GM18499 (cell line): ENCODE data around the gene SAMD8.
"Not testable (repeated sequence)": the region's sequence is repeated elsewhere in the genome, so short reads cannot be mapped to it uniquely, and the experiment has no call there.

Source experiments
- ATAC-seq: cut with Tn5 transposase; IDR thresholded peaks from one replicate; pipeline ENCODE4 v1.9.1; 2021; ENCODE audit warnings: moderate number of reproducible peaks; ENCODE audit not compliant: insufficient read depth, unreplicated experiment

The SAMD8 gene

DNA sequence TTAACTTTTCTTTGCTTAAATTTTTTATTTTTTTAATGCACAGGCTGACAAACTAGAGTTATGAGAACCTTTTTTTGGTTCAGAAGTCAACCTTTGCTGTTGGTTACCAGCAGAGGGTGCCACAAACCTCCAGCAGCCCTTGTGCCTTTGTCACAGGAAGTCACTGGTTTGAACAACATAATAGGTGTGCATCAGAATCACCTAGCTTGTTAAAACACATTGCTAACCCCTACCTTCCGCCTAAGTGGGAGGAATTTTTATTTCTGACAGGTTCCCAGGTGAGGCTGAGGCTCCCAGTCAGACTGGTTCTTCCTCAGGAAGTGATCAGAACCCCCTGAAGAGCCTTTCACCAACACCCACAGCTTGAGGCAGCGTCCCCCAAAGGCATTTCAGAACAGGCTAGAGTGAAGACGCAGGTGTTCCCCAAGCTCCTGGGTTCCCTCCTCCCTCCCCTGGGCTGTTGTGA lies 76.5 kb downstream of the SAMD8 start:
- no peak for ATAC-seq

DNA sequence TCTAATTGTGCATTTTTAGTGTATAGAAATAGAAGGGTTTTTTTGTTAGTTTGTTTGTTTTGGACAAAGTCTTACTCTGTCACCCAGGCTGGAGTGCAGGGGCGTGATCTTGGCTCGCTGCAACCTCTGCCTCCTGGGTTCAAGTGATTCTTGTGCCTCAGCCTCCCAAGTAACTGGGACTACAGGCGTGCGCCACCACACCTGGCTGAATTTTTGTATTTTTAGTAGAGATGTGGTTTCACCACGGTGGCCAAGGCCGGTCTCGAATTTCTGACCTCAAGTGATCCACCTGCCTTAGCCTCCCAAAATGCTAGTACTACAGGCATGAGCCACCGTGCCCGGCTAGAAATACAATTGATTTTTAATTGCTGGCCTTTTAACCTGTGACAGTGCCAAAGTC lies 77.1 kb downstream of the SAMD8 start:
- not testable (repeated sequence) for ATAC-seq

DNA sequence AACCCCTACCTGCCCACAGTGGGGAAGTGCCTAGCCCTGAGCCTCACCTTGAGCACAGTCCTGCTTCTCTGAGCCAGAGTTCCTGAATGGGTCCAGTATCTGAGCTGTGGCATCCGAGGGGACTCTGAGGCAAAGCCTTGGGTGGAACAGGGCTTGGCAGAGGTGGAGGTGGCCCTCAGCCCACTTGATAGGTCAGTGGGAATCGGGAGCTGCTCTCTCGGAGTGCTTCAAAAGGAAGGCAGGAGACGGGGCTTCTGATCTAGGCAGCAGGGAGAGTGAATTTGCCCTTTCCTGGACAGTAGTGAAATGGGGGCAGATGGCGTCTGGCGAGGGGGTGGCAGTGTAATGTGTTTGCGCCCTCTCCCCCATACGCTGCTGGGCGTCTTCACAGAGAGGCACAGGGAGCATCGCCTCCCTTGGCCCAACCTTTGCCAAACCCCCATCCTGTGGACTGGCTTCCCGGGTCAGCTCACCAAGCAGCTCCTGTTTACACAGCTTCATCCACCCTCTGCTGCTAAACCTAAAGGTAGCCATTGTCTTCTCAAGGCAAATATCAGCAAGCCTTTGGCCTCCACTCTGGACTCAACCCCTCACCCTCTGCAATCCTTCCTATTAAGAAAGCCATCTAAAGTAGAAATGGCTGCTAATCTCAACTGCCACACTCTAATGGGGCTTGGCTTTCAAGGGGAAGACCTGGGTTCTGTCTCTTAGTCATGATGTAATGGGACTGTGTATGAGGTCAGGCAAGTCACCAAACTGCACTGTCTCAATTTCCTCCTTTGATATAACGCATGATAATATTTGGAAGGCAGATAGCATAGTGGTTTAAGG lies 78.0 kb downstream of the SAMD8 start:
- ATAC-seq: no peak

DNA sequence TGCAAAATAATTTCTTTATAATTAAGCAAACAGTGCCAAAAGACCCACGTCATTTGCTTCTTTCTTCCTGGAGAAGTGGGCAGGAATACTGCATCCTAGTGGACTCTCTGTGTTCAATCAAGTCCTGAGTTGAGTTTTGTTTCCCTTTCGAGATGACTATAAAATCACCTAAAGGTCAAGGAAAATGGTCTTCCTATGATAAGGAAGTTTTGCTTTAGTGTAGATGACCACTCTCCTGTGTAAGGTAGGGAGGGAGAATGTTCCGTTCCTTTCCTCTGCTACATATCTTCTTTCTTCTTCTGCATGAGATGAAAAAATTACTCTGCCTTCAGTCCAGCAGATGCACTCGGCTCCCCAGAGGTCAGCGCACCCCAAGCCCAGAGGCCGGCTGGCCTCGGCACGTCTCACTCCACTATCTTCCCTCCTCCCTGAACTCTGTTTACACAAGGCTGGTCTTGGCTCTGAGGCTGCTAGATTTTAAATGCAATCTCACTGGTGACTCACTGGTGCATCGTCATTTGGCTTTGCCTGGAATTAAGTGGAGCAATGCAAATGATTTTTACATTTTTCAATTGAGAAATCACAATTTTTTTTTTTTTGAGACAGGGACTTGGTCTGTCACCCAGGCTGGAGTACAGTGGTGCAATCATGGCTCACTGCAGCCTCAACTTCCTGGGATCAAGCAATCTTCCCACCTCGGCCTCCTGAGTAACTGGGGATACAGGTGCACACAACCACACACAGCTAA lies 80.5 kb downstream of the SAMD8 start:
- no peak for ATAC-seq

DNA sequence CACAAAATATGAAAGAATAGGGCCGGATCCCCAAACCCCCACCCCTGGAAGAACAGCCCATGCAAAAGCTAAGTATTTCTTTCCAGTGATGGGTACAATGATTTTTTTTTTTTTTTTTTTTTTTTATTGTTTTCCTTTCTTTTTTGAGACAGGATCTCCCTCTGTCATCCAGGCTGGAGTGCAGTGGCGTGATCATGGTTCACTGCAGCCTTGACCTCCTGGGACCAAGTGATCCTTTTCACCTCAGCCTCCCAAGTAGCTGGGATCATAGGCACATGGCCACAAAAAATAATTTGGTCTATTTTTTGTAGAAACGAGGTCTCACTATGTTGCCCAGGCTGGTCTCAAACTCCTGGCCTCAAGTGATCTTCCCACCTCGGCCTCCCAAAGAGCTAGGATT lies 83.2 kb downstream of the SAMD8 start:
- not testable (repeated sequence) for ATAC-seq

DNA sequence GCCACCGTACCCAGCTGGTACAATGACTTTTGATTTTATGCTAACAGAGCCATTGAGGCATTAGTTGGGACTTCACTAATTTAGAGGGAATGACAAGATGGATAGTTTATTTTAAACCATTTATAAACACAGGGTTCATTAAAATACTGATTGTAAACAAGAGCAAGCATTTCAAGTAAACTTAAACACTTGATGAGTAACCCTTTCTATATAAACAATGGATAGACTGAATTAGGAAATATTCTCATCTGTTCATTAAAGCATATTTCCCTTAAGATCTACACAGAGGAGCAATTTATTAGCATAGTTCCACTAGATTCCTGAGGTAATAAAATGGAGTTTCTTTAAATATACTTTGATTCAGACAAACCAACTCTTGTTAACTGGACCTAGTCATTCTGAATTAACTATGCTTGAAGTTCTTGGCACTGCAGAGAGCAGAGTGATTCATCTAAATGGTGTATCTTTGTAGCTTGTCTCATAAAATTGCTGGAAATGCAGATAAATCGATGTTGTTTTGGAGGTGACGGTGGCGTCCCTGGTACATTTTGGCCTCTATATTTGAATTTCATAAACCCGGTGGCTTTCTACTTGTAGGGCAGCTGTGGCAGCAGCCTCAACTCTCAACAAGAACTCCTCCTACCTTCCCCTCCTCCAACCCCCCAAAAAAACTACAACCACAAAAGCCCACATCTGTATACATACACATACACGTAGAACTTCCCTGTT lies 83.7 kb downstream of the SAMD8 start:
- ATAC-seq: no peak

DNA sequence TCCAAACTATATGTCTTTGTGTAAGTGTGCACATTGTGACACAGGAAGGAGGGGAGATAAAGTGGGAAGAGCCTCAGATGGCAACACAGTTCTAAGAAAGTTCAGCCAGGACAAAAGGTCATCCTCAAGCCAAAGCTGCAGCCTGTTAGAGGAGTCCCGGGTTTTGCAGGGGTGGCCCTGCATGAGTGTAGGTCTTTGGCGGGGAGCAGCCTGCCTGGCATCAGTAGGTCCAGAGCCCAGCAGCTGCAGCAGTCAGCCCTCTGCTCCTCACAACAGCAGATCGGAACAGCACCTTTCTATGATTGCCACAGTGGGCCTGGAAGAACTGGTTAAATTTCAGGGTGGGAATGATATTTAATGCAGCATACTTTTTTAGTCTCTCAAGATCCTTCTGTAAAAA lies 85.6 kb downstream of the SAMD8 start:
- ATAC-seq: no peak

DNA sequence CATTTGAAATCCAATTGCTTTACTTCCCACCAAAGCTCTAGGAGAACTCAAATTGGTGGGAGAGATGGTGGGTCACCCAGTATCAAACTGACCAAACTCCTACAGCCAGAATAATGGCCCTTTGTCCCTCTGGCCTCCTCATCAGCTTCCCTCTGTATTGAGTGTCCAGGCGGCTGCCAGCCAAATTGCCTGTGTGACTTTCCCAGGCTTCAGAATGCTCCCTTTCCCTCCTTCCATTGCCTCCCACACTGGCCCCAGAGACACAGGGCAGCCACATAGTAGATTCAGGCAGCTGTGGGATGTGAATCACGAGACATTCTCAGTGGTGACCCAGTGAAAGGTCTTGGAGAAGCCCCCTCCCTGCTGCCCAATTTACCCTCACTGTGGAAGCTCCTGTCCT lies 86.5 kb downstream of the SAMD8 start:
- no peak for ATAC-seq

DNA sequence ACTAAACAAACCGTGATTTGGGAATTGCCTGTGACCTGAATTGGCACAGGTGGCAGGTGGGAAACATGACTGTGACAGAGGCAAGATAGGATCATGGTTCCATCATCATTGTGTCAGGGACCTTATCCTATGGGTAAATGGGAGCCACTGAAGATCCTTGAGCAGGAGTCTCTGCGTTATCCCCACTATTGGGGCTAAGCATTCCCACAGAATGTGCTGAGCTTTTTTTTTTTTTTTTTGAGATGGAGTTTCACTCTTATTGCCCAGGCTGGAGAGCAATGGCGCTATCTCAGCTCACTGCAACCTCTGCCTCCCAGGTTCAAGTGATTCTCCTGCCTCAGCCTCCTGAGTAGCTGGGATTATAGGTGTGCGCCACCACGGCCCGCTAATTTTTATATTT lies 88.5 kb downstream of the SAMD8 start:
- ATAC-seq: not testable (repeated sequence)

DNA sequence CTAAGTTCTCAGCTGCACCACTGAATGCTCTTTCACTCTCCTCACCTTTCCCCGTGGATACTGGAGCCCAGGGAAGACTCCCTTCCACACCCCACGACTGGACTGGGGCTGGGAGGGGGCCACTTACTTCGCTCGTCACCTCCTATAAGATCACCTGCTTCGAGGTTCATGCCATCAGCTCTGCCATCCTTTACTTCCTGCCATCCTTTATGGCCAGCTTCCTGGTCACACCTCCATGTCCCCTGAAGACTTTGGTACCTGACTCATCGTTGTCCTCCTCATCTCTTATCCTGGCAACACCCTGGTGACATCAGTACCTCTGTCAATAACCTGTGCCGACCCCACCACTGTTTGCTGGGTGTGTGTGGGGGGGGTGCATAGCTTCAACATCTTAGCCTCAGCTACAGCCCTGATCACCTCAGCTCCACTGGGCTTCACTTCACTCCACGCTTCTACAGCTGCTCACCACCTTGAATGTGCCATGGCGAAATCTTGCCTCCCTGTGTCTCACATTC lies 90.4 kb downstream of the SAMD8 start:
- ATAC-seq: no peak

DNA sequence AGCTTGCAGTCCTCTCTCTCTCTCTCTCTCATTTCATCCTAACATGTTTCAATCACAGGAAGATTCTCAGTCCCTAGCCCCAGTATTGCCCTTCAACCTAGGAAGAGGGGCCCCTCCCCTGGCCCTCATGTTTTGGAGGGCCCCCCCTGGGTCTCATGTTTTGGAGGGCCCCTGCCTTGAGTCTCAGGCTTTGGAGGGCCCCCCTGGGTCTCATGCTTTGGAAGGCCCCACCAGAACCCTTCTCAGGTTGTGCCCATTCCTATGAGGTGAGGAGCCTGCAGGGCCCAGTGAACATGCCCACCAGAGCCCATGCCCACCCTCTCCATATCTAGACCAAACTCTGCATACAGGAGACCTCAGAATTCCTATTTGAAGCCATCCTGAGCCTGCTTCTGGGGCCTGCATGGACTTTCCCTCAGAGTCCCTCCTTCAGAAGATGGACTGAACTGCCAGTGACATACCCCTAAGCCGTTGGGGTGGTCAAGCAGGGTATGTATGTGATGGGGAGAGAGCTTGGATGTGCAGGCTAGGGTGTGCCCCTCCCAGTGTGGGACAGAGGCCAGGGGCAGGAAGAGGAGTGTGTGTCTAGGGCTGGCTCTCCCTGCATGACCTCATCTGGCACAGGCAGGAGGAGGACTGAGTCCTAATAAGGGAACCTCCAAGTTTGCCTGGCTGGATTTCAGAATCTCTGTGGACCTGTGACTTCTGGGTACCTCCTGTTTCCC lies 91.0 kb downstream of the SAMD8 start:
- no peak for ATAC-seq

DNA sequence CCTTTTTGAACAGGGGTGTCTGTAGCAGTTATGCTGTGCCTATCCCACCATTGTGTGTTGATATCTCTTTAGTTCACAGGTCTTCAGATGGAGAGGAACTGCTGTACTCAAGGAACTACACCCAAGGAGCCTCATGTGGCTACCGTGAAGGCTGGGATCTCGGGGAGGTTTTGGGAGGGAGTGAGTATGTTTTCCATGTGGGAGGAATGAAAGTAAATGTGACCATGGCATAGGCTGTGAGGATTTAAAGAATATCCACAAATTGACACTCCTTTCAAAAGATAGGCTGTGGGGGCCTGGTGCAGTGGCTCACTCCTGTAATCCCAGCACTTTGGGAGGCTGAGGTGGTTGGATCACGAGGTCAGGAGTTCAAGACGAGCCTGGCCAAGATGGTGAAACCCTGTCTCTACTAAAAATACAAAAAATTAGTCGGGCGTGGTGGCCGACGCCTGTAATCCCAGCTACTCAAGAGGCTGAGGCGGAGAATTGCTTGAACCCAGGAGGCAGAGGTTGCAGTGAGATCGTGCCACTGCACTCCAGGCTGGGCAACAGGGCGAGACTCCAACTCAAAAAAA lies 91.7 kb downstream of the SAMD8 start:
- not testable (repeated sequence) for ATAC-seq

DNA sequence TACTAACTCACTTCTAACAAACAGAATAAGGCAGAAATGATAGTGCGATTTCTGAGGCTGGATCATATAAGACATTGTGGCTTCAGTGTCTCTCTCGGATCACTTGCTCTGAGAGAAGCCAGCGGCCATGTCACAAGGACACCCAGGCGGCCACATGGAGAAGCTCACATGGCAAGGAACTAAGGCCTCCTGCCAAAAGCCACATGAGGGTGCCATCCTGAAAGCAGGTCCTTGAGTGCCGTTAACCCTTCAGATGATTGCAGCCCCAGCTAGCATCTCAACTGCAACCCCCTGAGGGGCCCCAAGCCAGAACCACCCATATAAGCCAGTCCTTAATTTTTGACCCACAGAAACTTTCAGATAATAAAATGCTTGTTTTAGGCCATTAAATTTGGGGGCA lies 92.3 kb downstream of the SAMD8 start:
- no peak for ATAC-seq

DNA sequence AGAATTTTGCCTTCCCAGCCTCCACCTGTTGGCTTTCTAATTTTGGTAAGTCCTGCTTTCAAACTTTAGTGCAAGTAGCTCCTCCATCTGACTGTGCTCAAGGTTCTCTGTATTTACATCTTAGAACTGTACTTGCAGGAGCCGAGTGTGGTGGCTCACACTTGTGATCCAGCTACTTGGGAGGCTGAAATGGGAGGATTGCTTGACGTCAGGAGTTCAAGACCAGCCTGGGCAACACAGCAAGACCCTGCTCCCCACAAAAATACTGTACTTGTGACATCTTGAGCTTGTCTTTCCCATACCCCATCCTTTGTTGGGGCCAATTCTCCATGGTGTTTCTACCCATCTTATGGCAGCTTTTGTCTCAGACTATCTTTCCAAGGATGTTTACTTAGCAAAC lies 94.5 kb downstream of the SAMD8 start:
- no peak for ATAC-seq

DNA sequence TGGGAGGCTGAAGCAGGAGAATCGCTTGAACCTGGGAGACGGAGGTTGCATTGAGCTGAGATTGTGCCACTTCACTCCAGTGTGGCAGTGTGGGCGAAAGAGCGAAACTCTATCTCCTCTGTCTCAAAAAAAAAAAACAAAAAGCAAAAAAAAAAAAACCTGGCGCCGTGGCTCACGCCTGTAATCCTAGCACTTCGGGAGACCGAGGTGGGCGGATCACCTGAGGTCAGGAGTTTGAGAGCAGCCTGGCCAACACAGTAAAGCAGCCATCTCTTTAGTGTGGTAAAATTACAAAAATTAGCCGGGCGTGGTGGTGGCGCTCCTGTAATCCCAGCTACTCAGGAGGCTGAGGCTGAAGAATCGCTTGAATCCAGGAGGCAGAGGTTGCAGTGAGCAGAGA lies 95.2 kb downstream of the SAMD8 start:
- ATAC-seq: not testable (repeated sequence)

DNA sequence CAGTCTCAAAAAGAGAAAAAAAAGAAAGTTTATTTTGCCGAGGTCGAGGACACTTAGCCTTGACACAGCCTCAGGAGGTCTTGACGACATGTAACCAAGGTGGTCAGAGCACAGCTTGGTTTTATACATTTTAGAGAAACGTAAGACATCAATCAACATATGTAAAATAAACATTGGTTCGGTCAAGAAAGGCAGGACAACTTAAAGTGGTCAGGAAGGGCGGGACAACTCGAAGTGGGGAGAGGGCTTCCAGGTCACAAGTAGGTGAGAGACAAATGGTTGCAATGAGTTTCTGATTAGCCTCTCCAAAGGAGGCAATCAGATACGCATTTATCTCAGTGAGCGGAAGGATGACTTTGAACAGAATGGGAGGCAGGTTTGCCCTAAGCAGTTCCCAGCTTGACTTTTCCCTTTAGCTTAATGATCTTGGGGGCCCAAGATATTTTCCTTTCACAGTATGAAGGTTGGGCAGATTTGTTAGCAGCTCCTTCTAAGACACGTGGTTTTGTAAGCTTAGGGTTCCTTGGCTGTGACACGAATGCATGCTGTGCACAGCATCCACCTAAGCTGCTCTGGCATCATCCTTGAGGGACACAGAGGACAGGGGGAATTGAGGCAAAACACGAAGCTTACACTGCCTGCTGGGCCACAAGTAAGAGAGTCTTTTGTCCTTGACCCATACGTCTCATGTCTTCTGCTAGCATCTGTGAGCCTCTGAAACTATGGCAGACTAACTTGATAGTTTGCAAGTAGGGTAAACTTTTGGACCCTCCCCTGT lies 95.8 kb downstream of the SAMD8 start:
- ATAC-seq: no peak

DNA sequence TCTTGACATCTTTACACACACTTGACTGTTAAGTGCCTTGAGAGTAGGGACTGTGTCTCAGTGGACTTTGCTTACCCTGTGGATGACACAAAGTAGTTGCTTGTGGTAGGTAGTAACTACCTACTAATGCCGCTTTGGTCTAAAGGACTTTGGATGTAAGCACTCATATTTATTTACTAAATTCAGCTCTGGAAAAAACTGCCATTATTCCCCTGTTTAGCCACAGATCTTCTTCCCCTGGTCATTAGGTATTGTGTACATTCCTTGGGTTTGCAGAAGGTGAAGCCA lies 96.3 kb downstream of the SAMD8 start:
- no peak for ATAC-seq

DNA sequence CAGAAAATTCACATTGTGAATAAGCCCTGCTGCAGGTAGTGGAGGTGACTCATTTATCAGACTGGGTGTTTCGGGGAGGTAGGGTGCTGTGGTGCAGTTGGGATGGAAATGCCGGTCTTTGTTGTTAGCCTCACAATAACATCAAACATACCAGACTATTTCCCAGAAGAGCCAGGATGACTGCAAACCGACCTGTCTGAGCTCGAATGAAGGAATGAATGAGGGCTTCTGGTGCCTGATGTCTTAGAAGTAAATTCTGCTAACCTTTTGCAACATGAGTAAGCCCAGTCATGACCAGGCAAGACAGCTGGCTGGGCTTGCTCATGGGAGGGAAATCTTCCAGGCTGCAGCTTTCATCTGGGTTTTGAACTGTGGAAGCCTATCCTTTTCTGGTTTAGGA lies 96.7 kb downstream of the SAMD8 start:
- no peak for ATAC-seq
